ENCODE measurements around the gene CHD2.
A peak's percentile ranks its signal among the peaks of the same experiment; 100 is the strongest.
"Not testable (repeated sequence)": the region's sequence is repeated elsewhere in the genome, so short reads cannot be mapped to it uniquely, and the experiment has no call there.

The CHD2 gene

GRCh38 chr15:93018574-93018973 lies 118.5 kb downstream of the CHD2 start:
- DNase-seq (ENCODE audit: low read depth in 2 of 2) = no peak

DNA sequence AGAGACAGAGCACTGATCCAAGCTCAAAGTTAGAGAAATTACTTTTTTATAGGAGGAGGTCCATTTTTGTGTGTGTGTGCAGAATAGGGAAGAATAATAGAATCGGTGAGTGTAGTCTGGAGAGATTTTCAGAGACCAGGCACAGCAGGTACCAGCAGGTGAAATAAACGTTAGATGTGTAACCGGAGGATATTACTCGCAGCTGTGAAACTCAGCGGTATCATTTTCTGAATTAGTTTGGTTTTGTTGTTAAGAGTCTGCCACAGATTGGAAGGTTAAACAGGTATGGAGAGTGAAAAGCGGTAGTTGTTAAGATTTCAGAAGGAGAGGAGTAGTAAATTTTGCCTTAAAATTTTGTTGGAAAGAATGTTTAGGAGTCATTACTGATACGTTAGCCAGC lies 119.0 kb downstream of the CHD2 start:
- no peak for DNase-seq (ENCODE audit: low read depth in 2 of 2)

DNA sequence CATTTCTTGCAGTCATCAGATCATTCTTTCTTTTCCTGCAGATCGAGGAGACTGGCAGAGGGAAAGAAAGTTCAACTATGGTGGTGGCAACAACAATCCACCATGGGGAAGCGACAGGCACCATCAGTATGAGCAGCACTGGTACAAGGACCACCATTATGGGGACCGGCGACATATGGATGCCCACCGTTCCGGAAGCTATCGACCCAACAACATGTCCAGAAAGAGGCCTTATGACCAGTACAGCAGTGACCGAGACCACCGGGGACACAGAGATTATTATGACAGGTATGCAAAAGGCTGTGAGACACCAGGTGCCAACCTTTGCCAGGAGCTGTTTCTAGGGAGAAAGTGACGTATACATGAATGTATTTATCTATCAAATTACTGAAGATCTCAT lies 119.8 kb downstream of the CHD2 start:
- no peak for DNase-seq (ENCODE audit: low read depth in 2 of 2)

GRCh38 chr15:93020976-93021772 lies 121.0 kb downstream of the CHD2 start:
- no peak for DNase-seq (ENCODE audit: low read depth in 2 of 2)

- DNase-seq (ENCODE audit: low read depth in 2 of 2) = no peak
These were observed 124.2 kb downstream of the CHD2 start for GRCh38 chr15:93024293-93024692.

GRCh38 chr15:93024716-93025624 lies 124.8 kb downstream of the CHD2 start:
- no peak for DNase-seq (ENCODE audit: low read depth in 2 of 2)

DNA sequence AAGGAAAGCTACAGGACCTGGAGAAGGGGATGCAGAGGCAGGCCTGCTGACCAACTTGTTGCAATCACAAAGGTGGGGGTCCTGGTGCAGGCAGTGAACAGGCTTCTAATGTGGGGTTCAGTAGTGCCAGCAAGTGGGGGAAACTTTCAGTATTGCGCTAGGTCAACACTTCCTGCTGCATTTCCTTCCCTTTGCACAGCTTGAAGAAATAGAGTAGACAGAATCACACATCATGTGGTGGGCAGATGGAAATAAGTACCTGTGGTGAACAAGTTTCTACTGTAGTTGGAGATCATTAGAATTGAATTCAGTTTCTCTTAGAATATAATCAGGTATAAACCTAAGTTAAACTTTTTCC lies 125.5 kb downstream of the CHD2 start:
- no peak for DNase-seq (ENCODE audit: low read depth in 2 of 2)

- no peak for DNase-seq (ENCODE audit: low read depth in 2 of 2)
These were observed 126.3 kb downstream of the CHD2 start for GRCh38 chr15:93026380-93026817.

- no peak for DNase-seq (ENCODE audit: low read depth in 2 of 2)
These were observed 127.3 kb downstream of the CHD2 start for GRCh38 chr15:93027413-93027812.

- no peak for DNase-seq (ENCODE audit: low read depth in 2 of 2)
These were observed 128.0 kb downstream of the CHD2 start for GRCh38 chr15:93028111-93028631.

DNA sequence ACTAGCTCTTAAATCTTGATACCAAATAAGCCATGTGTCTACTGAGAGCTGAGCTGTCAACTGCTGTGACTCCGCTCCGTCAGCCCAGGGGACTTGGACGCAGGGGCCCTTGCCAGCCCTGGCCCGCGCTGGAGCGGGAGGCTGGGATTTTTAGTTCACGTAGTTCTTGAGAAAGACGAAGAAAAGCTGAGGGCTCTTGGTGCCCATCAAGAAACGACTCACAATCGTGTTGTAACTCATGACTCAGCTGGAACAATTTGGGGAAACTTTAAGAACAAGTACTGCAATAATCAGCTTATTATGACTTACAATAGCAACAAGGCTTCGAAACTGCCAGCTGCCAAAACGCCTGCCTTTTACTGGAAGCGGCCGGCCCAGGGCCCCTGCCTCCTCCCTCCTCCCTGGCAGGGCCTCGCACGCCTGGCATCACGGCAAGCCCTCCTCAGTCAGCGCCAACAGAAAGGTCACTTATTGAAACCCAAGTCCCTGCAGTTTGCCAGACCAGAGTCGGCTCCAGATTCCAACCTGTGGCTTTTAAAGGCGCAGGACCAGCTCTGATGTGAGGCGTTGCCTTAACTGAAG lies 128.6 kb downstream of the CHD2 start:
- DNase-seq (ENCODE audit: low read depth in 2 of 2) = no peak

GRCh38 chr15:93029214-93029835 lies 129.2 kb downstream of the CHD2 start:
- DNase-seq (ENCODE audit: low read depth in 2 of 2) = no peak

DNA sequence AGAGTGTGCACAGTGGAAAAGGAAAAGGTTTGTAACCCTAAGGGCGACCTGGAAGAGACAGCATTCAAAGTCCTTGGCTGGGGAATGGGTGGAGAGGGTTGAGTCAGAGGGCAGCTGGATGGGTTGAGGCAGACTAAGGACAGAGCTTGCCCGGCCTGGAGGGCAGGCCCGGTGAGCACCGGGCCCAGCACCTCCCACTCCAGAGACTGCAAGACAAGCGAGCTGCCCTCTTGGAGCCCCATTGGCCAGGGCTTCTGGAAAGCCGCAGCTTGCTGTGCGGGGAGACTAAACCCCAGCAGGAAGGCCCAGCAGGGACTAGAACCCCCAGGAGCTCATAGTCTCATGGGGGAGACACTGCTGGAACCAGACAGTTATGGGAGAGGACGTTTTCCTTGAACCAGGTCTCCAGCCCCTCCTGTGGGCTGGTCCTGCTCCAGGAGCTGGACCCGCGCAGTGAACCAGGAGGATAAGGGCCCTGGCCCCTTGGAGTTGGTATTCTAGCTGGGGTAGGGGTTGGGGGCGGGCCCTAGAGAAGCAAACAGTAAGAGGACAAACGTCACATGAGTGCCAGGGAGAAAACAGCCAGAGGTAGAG lies 129.8 kb downstream of the CHD2 start:
- DNase-seq (ENCODE audit: low read depth in 2 of 2) = no peak

DNA sequence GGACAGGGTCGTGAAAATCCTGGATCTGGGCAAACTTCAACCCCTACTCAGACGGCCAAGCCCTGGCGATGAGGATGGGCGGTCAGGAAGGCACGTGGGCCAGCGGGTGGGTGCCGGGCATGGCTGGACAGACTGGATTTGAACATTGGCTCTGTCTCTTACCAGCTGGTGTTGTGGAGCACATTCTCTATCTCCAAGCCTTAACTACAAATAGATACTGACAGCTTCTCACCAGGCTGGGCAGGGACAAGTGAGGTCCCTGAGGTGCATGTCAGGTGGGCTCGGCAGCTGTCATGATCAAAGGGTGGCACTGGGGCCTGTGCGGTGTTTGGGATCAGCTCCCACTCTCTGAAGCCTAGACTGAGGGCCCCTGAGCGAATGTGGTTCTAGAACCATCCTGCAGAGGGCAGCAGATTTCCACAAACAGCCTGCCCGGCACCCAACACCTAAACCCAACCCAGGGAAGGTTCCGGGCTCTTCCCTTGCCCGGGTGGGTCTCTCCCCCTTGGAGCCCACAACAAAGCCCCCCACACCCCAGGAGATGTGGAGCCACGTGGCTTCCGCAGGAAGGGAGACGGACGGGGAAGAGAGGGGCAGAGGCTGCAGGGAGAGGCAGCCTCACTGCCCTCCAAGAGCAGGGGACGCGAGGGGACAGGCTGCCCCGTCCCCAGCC lies 130.4 kb downstream of the CHD2 start:
- DNase-seq (ENCODE audit: low read depth in 2 of 2) = peak; percentile 27 to 43

DNA sequence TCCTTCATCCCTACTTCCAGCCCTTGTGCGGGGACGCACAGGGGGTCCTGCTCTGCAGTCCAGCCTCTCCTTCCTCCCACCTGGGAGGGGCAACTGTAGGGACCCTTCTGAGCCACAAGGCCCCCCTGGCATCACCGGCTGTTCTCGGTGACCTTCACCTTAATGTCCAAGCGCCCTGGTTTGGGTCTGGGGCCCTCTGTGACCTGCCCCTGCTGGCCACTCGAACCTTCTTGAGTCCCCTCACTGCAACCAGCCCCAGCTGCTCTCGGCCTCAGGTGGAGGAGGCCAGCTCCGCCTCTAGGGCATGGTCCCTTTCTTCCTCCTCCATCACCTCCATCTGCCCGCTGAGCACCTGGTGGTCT lies 131.0 kb downstream of the CHD2 start:
- no peak for DNase-seq (ENCODE audit: low read depth in 2 of 2)

DNA sequence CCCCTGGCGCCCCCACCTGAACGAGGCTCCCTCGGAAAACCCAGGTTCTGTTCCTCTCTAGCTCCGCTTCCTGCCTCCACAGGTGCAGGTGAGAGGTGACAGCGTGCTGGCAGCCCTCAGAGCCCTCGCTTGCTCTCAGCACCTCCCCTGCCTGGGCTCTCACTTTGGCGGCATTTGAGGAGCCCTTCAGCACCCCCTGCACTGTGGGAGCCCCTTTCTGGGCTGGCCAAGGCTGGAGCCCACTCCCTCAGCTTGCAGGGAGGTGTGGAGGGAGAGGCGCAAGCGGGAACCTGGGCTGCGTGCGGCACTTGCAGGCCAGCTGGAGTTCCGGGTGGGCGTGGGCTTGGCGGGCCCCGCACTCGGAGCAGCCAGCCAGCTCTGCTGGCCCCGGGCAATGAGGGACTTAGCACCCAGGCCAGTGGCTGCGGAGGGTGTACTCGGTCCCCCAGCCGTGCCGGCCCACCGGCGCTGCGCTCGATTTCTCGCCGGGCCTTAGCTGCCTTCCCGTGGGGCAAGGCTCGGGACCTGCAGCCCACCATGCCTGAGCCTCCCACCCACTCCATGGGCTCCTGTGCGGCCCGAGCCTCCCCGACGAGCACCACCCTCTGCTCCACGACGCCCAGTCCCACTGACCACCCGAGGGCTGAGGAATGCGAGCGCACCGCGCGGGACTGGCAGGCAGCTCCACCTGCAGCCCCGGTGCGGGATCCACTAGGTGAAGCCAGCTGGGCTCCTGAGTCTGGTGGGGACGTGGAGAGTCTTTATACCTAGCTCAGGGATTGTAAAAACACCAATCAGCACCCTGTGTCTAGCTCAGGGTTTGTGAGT lies 131.6 kb downstream of the CHD2 start:
- not testable (repeated sequence) for DNase-seq (ENCODE audit: low read depth in 2 of 2)

GRCh38 chr15:93032515-93033206 lies 132.5 kb downstream of the CHD2 start:
- not testable (repeated sequence) for DNase-seq (ENCODE audit: low read depth in 2 of 2)

GRCh38 chr15:93033434-93034045 lies 133.4 kb downstream of the CHD2 start:
- no peak for DNase-seq (ENCODE audit: low read depth in 2 of 2)

DNA sequence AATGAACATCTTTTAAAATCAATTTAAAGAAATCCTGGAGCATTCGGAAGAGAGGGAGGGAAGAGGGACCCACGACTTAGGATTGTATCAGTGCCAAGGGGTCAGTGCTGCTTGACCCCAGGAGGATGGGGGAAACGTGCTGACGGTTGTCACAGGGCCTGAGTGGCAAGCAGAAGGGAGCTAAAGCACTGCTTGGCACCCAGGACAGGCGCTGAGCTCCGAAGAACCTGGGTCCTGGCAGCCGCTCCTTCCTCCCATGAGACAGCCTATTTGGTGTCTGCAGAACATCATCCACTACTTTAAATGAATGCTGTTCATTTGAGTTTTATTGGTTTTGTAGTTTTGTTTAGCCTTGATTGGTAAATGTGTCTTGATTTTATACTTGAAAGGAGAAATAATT lies 134.4 kb downstream of the CHD2 start:
- DNase-seq (ENCODE audit: low read depth in 2 of 2) = no peak
